Measurements from ENCODE around the gene MYO19. TPM values are rescaled to one million over a fixed set of nuclear protein-coding genes. Genes with fewer than 3 reads are reported as not detected.
A peak's percentile ranks its signal among the peaks of the same experiment; 100 is the strongest.

Gene MYO19
- total and polyA plus RNA-seq, 2 of the 4 experiments (the other 2 are of a cell fraction) = 35.8 to 55.6 TPM

DNA sequence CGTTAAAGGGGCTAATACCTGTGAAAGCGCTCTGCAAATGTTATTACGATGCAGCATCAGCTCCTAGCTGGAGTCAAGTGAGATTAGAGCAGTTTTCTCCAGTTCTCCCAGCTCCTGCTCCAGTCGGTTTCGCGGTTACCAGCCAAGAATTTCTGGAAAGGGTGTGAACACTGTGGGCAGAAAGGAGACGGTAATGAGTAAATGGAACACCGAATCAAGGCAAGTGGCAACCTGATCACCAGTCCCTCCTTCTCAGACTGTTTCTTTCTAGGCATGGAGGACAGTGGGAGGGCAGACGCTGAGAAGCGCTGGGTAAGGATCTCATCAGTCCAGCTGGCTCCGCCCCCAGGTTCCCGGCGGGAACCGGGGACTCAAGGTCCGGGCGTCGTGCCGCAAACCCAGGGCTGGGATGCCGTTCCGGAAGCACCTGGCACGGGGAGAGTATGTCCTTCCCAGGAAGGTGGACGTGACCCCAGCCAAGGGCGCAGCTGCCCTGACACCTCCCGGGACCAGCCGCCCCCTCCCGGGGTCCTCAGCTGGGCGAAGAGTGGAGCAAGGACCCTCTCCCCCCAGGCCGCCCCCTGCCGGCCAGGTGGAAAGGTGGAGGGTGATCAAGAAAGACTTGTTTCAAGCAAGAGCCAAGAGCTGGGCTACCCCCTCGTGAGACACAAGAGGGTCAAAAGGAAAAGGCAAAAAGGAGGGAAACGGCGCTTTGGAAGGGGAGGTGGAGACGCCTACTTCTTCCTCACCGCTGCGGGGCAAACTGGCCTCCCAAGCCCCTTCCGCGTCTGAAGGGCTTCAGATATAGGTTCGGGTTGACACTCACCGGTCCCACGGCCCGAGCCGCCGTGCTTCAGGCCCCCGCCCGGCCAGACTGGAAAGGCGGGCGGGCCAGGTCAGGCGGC is 481 bp downstream of the MYO19 start:
- Histone ChIP-seq H2BK20ac (ENCODE audit: low read depth, low read length) (no peak overlapping the region), H3K9ac (ENCODE audit: low read depth, low read length) (peak overlapping the region; percentile 89), H3K27ac (ENCODE audit: insufficient read depth, low read length) (peak overlapping the region; percentile 72), H2AFZ (replicated peaks; ENCODE audit: low read length, poor library complexity) (peak overlapping the region; percentile 99), H4K8ac (ENCODE audit: low read depth in 2 of 2, low read length in 2 of 2) (peak overlapping the region; percentile 84 to 98), H3K56ac (ENCODE audit: extremely low read depth, insufficient read depth, low read length) (peak overlapping the region; percentile 54; the same call in 1 of the 2 replicates), H2AK5ac (ENCODE audit: low read depth, low read length) (peak overlapping the region; percentile 57), H2BK15ac (ENCODE audit: low read depth, low read length) (no peak overlapping the region; the same call in 2 of the 3 replicates), H3K4ac (ENCODE audit: low read depth, low read length) (peak overlapping the region; percentile 95), H3K9me3 (ENCODE audit: control insufficient read depth, insufficient read depth, low read length) (no peaks in the 10 kb centered on the region), H3K4me2 (ENCODE audit: low read depth, low read length) (peak overlapping the region; percentile 85), H3K23ac (ENCODE audit: low read depth, low read length) (peak overlapping the region; percentile 98), H2AK9ac (replicated peaks; ENCODE audit: low read depth, low read length, poor library complexity) (peak overlapping the region; percentile 99), H3K27me3 (ENCODE audit: control insufficient read depth, insufficient read depth, low read length) (no peaks in the 10 kb centered on the region), H4K5ac (ENCODE audit: low read depth, low read length) (peak overlapping the region; percentile 81; the same call in 1 of the 2 replicates), H3K79me1 (ENCODE audit: low read depth in 1 of 2, low read length in 2 of 2) (peaks cover 29 to 56% of the 10 kb centered on the region in 2 experiments), H3K9me1 (ENCODE audit: insufficient read depth, low read length) (peaks cover 12% of the 10 kb centered on the region; the same call in 1 of the 2 replicates), H3K18ac (ENCODE audit: low read depth, low read length) (no peak overlapping the region), H3K14ac (replicated peaks; ENCODE audit: low read depth, low read length) (peak overlapping the region; percentile 89), H4K91ac (ENCODE audit: insufficient read depth, low read depth, low read length) (peak overlapping the region; percentile 74), H4K20me1 (ENCODE audit: insufficient read depth, low read length) (no peaks in the 10 kb centered on the region; the same call in 1 of the 2 replicates), H2BK120ac (ENCODE audit: low read depth, low read length) (peak overlapping the region; percentile 36; the same call in 1 of the 2 replicates), H3K4me1 (ENCODE audit: control insufficient read depth, insufficient read depth, low read length) (peaks cover 5% of the 10 kb centered on the region), H2BK5ac (ENCODE audit: low read depth, low read length, poor library complexity, severe bottlenecking) (peak overlapping the region; percentile 27), H3K4me3 (ENCODE audit: insufficient read depth, low read depth, low read length) (peak overlapping the region; percentile 84), H3K36me3 (ENCODE audit: control insufficient read depth, insufficient read depth, low read length) (peaks cover 16% of the 10 kb centered on the region)
- CTCF ChIA-PET = no interaction called here
- in situ Hi-C loops (cut with MboI; ENCODE audit: low sequenced_read_pairs) (no loop called here), dilution Hi-C loops (cut with HindIII; ENCODE audit: low sequenced_read_pairs, unreplicated experiment) (no loop called here), intact Hi-C loops (cut with micrococcal nuclease) (loop anchor here (2.0 kb wide), 1 partner anchor 37 kb away; no protein-coding TSS in a partner anchor)
- peak; percentile 44 for DNase-seq
- ATAC-seq (ENCODE audit: low read depth) = peak; percentile 30
- WGBS, 2 experiments (ENCODE audit: extremely low coverage in 2 of 2, insufficient read length in 1 of 2) = 34% methylated on average over 8 of the region's 48 CpGs; no CpG with 5 or more reads in 1 of the 2 experiments
- BruUV-seq (replicated peaks) = no TSS peak
- POLR2A ChIA-PET (ENCODE audit: unreplicated experiment) = no interaction called here
- TF ChIP-seq, protein P1, sequence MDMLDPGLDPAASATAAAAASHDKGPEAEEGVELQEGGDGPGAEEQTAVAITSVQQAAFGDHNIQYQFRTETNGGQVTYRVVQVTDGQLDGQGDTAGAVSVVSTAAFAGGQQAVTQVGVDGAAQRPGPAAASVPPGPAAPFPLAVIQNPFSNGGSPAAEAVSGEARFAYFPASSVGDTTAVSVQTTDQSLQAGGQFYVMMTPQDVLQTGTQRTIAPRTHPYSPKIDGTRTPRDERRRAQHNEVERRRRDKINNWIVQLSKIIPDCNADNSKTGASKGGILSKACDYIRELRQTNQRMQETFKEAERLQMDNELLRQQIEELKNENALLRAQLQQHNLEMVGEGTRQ (IDR thresholded peaks at IDR 0.05; ENCODE audit: low read depth, low read length) = no peak
- TF ChIP-seq RAD21 (IDR thresholded peaks at IDR 0.05; ENCODE audit: low read length) = no peak
- TF ChIP-seq, protein P2, sequence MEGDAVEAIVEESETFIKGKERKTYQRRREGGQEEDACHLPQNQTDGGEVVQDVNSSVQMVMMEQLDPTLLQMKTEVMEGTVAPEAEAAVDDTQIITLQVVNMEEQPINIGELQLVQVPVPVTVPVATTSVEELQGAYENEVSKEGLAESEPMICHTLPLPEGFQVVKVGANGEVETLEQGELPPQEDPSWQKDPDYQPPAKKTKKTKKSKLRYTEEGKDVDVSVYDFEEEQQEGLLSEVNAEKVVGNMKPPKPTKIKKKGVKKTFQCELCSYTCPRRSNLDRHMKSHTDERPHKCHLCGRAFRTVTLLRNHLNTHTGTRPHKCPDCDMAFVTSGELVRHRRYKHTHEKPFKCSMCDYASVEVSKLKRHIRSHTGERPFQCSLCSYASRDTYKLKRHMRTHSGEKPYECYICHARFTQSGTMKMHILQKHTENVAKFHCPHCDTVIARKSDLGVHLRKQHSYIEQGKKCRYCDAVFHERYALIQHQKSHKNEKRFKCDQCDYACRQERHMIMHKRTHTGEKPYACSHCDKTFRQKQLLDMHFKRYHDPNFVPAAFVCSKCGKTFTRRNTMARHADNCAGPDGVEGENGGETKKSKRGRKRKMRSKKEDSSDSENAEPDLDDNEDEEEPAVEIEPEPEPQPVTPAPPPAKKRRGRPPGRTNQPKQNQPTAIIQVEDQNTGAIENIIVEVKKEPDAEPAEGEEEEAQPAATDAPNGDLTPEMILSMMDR (conservative IDR thresholded peaks at IDR 0.05; ENCODE audit: low read depth, low read length) = peak; percentile 31; the same call in 1 of the 2 replicates
- TF ChIP-seq CEBPB (IDR thresholded peaks at IDR 0.05; ENCODE audit: low read depth, low read length) = no peak
- no peak for TF ChIP-seq MAFK (IDR thresholded peaks at IDR 0.05; ENCODE audit: low read depth, low read length)

Data from IMR-90 (cell line).